ENCODE results near the gene ZNF174.
A peak's percentile ranks its signal among the peaks of the same experiment; 100 is the strongest.

ZNF174 gene

GRCh38 chr16:3400779-3401688, at the start of gene ZNF174, which contains the start of gene ZSCAN32:
Gene ZNF174 (plus strand): TSS chr16:3401215. CDS start chr16:3402005, 790 bp downstream.
Gene ZSCAN32 (minus strand): TSS chr16:3401004. CDS start chr16:3397557, 3,447 bp downstream.
- DNase-seq = peak; percentile 99

DNA sequence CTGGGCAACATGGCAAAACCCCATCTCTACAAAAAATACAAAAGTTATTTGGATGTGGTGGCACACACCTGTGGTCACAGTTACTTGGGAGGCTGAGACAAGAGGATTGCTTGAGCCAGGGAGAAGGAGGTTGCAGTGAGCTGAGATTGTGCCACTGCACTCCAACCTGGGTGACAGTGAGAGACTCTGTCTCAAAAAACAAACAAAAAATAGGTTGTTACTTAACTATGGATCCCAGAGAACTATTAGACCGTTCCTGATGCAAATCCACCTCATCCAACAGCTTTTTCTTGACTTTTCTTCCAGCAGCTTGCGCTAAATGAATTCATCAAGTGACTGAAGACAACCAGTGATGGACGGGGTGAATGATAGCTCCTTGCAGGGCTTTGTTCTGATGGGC, 45.4 kb upstream of the ZNF174 start, which contains the start of gene OR2C1:
Gene OR2C1 (plus strand): TSS at position 301 of the 400 bp plus-strand sequence. CDS start 52 bp downstream, at position 353.
- no peak for DNase-seq

DNA sequence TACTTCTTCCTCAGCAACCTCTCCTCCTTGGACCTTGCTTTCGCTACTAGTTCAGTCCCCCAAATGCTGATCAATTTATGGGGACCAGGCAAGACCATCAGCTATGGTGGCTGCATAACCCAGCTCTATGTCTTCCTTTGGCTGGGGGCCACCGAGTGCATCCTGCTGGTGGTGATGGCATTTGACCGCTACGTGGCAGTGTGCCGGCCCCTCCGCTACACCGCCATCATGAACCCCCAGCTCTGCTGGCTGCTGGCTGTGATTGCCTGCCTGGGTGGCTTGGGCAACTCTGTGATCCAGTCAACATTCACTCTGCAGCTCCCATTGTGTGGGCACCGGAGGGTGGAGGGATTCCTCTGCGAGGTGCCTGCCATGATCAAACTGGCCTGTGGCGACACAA, 44.9 kb upstream of the ZNF174 start:
- DNase-seq = no peak

DNA sequence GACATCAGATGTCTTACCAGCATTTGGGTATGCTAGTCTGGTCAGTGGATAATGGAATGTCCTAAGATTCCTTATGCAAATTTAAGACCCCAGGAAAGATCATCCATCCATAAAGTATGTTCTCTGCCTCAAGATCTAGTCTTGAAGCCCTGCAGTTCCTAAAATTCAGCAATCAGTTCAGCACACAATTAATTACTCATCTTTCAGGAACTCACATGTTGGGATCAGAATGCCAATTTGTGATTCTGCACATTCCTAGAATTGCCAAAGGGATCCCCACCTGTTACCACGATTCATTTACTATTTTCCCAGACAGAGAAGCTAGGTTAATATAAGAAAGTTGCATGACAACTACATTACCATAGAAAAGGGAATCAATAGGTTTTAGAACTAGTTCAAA, 42.1 kb upstream of the ZNF174 start:
- no peak for DNase-seq

DNA sequence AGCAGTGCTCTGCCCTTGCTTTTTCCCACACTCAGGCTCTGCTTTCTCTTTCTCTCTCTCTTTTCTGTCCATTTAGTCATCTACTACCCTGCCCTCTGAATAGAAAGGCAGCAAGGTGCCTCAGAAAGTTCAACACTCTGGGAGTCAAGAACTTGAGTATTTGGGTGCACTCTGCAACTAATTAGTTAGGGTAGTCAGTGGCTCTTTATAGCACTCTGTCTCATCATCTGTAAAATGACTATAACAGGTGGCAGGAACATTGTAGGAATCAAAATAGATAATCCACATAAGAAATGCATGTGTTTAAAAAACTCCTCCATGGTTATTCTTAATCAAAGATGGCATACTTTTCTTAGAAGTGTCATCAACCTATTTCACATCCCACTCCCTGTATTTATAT, 38.1 kb upstream of the ZNF174 start:
- no peak for DNase-seq

- DNase-seq = no peak
These were observed 37.2 kb upstream of the ZNF174 start for GRCh38 chr16:3363793-3364192.

DNA sequence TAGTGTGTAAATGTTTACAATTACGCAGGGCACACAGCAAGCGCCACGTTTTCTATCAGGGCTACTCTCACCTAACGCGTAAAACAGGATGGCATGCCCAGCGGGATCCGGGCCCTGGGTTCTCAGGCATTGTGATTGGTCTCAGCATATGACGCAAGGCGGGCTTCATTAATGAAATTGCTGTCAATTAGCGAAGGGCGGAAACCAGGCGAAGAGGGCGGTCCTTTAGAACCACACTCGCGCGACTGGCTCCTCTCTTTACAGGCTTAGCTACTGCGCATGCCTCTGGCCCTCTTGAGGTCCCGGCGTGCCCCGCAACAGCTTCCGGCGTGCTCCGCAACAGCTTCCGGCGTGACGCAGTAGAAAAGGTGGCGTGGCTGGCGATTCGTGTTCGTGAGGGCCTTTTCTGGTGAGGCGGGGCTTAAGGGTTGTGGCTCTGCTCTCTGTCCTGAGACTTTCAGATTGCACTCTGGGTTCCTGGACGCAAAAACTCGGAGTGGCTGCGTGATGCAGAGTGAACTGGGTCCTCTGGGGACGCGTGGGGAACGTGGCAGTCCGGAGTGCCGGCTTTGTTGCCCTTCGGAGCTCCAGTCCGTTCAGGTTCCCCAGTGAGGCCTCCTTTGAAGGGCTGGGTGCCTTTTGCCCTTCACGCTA, 36.1 kb upstream of the ZNF174 start:
- DNase-seq = peak; percentile 94

DNA sequence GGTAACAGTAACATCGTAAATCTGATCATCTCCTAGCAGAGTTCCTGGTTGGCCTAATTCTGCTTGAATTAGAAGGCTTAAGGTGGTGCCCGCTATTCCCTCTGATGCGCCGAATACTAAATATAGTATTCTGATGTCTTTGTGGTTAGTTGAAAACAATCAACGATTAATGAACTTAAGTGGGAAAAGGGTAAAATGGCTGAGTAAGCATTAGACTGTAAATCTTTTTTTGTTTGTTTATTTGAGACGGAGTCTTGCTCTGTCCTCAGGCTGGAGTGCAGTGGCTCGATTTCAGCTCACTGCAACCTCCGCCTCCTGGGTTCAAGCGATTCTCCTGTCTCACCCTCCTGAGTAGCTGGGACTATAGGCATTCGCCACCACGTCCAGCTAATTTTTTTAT, 31.9 kb upstream of the ZNF174 start:
- no peak for DNase-seq

GRCh38 chr16:3375680-3376079, 25.3 kb upstream of the ZNF174 start:
- DNase-seq = no peak

DNA sequence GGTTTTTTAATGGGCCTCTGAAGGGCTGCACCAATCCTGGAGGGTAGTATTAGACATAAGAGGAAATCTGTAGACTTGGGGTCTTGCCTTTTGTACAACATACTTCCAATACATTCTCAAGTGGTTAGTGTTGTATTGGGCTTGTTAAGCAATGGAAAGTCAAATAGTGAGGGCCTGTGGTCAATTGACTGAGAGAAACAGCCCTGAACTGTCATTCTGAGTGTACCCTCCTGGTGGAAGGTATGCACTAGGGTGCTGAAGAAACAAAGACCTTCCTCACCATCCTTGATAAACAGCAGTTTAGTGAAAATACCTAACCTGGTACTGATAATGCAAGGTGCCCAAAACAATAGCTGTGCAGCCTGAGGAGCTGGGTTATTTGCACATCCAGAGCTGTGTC, 23.1 kb upstream of the ZNF174 start:
- DNase-seq = no peak

GRCh38 chr16:3383045-3383448, 18.0 kb upstream of the ZNF174 start:
- DNase-seq = no peak

- DNase-seq = no peak
These were observed 12.7 kb upstream of the ZNF174 start for GRCh38 chr16:3388325-3388724.

- no peak for DNase-seq
These were observed 11.2 kb upstream of the ZNF174 start for GRCh38 chr16:3389663-3390338.

GRCh38 chr16:3400446-3400778, 603 bp upstream of the ZNF174 start:
- DNase-seq = no peak

DNA sequence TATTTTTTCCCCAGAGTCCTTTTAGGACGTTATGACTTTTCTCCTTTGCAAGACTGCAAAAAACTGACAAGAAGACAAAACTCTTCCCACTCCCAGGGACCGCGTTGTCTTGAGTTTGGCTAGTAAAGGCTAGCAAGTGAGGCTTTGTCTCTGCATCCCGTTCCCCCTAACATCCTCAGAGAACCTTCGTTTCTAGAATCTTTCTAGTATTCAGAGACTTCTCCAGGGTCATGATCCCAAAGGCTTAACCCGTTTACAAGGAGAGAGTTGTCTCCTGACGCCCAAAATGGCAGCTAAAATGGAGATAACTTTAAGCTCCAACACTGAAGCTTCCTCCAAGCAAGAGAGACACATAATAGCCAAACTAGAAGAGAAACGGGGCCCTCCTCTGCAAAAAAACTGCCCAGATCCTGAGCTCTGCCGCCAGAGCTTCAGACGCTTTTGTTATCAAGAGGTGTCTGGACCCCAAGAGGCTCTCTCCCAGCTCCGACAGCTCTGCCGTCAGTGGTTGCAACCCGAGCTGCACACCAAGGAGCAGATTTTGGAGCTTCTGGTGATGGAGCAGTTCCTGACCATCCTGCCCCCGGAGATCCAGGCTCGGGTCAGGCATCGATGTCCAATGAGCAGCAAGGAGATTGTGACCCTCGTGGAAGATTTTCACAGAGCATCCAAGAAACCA, 843 bp downstream of the ZNF174 start:
- peak; percentile 8 for DNase-seq

- no peak for DNase-seq
These were observed 7.7 kb downstream of the ZNF174 start for GRCh38 chr16:3408561-3409197.

GRCh38 chr16:3413730-3414379, 12.8 kb downstream of the ZNF174 start:
- no peak for DNase-seq

GRCh38 chr16:3431779-3432219, 30.8 kb downstream of the ZNF174 start:
- DNase-seq = peak; percentile 28

DNA sequence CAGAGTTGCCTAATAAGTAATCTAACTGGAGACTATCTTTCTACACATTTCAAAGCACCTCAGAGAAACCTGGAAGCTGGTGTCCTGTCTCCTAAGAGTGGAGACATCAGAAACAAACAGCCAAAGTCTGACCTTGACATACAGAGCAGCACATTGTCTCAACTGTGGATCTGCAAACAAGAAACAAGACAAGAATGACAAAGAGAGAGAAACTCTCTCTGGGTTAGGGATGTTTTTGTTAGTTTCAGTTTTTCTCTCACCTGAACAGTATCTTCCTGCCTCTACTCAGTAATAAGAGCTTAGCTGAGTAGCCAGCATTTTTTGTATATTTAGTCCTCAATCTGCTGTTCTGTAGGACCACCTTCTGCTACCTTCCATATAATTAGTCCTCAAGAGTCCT, 33.4 kb downstream of the ZNF174 start:
- no peak for DNase-seq

DNA sequence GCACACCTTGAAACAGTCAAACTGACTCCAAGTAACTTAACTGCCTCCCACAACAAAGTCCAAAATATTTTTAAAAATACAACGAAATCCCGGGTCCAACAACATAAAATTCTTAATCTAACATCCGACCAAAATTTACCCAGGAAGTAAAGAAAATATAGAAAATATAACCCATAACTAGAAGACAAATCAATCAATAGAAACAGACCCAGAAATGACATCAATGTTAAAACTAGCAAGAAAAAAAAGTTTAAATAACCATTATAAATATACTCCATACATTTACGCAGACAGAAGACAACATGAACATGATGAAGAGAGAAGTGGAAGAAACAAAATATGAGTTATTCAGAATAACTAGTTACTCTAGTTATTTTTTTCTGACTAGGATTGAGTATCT, 38.6 kb downstream of the ZNF174 start:
- no peak for DNase-seq

DNA sequence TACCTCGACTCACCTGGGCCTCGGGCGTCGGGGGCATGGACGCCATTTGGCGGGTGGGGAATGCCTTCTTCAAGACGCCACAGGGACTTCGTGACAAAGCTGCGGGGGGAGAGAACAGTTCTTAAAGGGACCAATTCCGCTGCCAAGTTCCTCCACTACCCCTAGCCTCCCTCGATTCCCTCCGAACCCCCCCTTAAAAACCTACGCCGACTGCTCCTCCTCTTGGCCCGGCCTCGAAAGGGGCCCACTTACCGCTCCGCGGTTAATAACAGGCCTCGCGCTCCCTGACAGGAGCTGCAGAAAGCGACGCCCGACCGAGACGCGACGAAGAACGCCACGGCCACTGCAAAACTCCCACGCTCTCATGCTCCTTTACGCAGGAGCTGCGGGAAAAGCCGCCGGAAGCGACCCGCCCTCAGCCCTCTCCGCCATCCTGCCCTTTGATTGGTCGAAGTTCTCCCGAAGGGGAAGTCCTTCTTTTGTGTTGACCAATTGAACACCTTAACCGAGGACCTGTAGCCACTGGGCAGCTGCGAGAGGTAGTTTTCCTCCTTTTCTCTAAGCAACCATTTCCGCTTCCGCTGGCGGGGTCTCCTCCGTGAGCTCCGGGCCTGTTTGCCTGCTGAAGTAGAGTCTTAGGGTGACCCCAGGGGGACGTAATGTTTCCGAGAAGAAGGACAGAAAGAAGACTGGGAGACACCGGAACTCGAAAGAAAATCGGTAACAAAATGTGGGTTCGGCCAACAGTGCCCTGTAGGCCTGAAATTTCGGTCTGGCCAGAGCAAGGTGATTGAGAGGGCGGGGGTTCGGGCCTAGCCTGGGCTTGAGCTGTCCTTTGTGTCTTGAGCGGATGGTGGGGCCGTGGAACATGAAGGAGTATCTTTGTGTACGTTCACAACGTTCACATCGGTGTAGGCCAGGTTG, 42.4 kb downstream of the ZNF174 start, which contains the start of the genes NAA60 and ZNF597:
Gene NAA60 (plus strand): TSS at position 573 of the 924 bp plus-strand sequence. CDS start 32,548 bp downstream, outside the sequence.
Gene ZNF597 (minus strand): TSS at position 397 of the 924 bp plus-strand sequence. CDS start 351 bp downstream, at position 46.
- DNase-seq = peak; percentile 94
